Stimulated activated CD8-positive, alpha-beta memory T cell treated with anti-CD3 and anti-CD28 coated beads, Interleukin-7, amount 100 ng/mL, for 4 hours (primary cell): ENCODE measurements around the gene SAAL1.
"Not testable (repeated sequence)": the region's sequence is repeated elsewhere in the genome, so short reads cannot be mapped to it uniquely, and the experiment has no call there.

Experiments used
- DNase-seq, 2 donors: peaks; one replicate each; pipeline ENCODE4 v3.0.0-alpha.2; 2020; ENCODE audit warnings: low read depth in 2 of 2

SAAL1 gene

GRCh38 chr11:18105802-18106574, at the start of gene SAAL1:
TSS of gene SAAL1 (minus strand) at chr11:18106082. CDS start at chr11:18106041, 41 bp downstream.
- DNase-seq: peak; percentile 78 to 83

DNA sequence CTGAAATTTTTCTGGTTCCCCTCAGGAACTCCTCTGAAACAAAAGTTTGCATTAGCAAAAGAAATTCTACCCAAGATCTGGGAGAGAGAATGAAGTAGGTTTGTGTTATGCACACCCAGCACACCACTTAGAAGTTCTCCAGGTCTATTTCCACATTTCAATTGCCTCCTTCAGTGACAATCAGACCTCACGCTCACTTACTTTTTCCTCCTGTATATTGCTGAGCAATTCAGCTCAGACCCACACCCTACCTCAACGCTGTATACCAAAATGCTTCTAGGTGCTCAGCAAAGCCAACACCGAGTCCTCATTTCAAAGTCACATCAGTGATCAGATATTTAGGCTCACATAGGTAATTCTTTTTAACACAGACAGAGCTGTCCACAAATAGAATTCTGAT, 45.7 kb upstream of the SAAL1 start:
- no peak for DNase-seq

GRCh38 chr11:18145837-18146236, 40.0 kb upstream of the SAAL1 start:
- DNase-seq: no peak

GRCh38 chr11:18145025-18145424, 39.1 kb upstream of the SAAL1 start:
- DNase-seq: no peak

- no peak for DNase-seq
Measured at GRCh38 chr11:18144243-18144642, 38.4 kb upstream of the SAAL1 start.

- DNase-seq: no peak
Measured at GRCh38 chr11:18140145-18140544, 34.3 kb upstream of the SAAL1 start.

DNA sequence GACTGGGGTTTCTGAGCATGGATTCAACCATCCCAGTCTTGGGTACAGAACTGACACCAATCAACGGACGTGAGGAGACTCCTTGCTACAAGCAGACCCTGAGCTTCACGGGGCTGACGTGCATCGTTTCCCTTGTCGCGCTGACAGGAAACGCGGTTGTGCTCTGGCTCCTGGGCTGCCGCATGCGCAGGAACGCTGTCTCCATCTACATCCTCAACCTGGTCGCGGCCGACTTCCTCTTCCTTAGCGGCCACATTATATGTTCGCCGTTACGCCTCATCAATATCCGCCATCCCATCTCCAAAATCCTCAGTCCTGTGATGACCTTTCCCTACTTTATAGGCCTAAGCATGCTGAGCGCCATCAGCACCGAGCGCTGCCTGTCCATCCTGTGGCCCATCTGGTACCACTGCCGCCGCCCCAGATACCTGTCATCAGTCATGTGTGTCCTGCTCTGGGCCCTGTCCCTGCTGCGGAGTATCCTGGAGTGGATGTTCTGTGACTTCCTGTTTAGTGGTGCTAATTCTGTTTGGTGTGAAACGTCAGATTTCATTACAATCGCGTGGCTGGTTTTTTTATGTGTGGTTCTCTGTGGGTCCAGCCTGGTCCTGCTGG, 31.4 kb upstream of the SAAL1 start:
- no peak for DNase-seq

DNA sequence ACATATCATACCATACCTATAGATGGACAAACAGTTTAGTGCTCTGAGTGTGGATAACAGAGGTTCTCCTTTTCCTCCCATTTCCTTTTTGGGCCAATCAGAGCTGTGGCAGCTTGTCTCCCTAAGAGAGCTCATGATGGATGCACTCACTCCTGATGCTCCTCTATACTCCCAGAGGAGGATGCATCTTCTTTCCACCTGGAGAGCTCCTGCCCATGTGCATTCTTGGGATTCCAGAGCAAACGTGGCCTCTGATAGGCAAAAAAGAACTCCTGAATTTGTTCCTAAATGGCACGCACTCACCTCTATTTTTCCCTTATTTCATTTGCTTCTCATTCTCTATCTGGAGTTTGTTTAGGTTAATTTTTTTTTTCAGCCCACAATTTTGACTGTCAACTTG, 29.4 kb upstream of the SAAL1 start:
- DNase-seq: no peak

DNA sequence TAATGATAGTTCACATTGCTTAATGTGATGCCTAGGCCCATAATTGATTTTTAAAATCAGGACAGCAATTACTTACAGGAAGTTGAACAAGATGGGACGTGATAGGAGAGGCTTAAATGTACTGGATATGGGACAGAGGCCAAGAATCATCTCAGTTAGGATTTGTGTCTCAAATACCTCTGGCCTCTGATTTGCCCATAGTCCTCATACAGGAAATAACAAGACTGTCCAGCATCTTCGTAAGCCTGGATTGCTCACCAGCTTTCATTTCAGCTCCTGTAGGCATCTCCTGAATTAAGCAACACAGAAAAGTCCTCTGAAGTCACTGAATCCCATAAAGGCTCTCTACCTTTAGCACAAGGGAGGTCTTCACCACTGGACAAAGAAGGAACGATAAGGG, 26.5 kb upstream of the SAAL1 start, which contains the start of gene MRGPRX3:
TSS of gene MRGPRX3 (plus strand) at position 231 of the 400 bp plus-strand sequence. CDS start 4,632 bp downstream, outside the sequence.
- no peak for DNase-seq

- not testable (repeated sequence) for DNase-seq
Measured at GRCh38 chr11:18131115-18131514, 25.2 kb upstream of the SAAL1 start.

DNA sequence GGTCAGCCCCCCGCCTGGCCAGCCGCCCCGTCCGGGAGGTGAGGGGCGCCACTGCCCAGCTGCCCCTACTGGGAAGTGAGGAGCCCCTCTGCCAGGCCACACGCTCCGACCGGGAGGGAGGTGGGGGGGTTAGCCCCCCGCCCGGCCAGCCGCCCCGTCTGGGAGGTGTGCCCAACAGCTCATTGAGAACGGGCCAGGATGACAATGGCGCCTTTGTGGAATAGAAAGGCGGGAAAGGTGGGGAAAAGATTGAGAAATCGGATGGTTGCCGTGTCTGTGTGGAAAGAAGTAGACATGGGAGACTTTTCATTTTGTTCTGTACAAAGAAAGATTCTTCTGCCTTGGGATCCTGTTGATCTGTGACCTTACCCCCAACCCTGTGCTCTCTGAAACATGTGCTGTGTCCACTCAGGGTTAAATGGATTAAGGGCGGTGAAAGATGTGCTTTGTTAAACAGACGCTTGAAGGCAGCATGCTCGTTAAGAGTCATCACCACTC, 15.5 kb upstream of the SAAL1 start:
- DNase-seq: not testable (repeated sequence)

GRCh38 chr11:18115360-18116127, 9.7 kb upstream of the SAAL1 start:
- DNase-seq: peak; percentile 12 to 33

- DNase-seq: no peak
Measured at GRCh38 chr11:18111005-18111404, 5.1 kb upstream of the SAAL1 start.

DNA sequence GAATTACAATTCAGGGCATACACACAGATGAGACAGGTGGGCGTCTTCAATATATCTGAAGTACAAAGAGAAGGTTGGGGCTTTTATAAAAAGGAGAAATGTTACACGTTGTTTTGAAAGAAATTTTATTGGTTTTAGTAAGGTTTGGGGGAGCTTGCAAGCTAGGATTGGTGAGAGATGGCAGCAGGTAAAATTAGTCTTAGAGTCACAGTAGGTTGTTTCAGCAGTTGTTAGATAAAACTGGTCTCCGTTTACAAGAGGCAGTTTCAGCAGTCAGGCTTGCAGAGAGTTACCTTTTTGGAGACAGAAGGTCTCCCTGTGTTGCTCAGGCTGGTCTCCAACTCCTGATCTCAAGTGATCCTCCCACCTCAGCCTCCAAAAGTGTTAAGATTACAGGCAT, 2.4 kb upstream of the SAAL1 start:
- DNase-seq: no peak

DNA sequence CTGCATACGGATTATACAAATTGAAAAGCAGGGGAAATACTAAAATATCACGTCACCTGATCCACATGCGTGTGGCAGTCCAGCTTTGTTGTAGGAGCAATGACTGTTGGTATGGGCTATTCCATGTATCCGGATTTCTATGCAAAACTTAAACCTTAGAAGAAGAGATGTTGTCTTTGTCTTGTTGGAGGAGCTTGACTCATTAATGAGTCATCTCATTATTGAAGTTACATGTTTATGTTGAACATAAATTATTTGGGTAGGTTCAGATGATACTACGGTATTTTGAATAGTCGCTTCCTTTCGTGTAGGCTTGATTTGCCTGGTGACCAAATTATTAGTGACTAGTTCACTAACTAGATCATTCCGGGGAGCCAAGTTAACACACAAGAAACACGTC, 806 bp upstream of the SAAL1 start:
- DNase-seq: no peak

- DNase-seq: no peak
Measured at GRCh38 chr11:18105086-18105801, 638 bp downstream of the SAAL1 start.

- no peak for DNase-seq
Measured at GRCh38 chr11:18100926-18101656, 4.8 kb downstream of the SAAL1 start.

DNA sequence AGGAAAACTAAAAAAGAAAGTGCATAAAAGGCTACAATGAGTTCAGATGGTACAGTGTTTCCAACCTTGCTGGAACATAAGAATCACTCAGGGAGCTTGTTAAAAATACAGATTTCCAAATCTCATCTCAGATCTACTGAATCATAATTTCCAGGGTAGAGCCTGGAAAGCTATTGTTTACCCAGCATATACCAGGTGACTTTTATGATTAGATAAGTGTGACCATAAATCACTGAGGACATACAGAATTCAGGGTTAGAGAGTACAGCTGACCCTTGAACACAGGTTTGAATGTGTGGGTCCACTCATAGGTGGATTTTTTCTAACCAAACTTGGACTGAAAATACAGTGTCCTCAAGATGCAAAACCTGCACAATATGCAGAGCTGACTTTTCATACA, 11.9 kb downstream of the SAAL1 start:
- no peak for DNase-seq

GRCh38 chr11:18091731-18092130, 14.2 kb downstream of the SAAL1 start:
- no peak for DNase-seq

DNA sequence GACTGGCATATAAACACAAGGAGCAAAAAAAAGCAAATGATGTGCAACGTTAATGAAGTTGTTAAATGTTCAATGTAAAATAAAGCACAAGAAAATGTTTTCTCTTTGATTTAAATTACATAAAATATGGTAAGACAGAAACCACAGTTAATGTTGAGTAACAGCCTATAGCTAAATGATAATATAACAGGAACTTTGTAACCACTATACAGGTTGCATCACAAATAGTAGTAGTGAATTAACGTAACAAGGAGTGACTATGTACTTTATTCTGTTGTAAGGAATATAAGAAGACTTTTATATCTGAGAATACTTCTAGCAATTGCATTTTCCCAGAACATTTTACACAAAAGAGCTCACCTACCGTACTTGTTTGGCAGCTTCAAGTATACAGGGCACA, 16.9 kb downstream of the SAAL1 start:
- DNase-seq: no peak

- no peak for DNase-seq
Measured at GRCh38 chr11:18088366-18088765, 17.5 kb downstream of the SAAL1 start.
